Adipose tissue (tissue), 3 donors: ENCODE results near the gene HABP4. TPM values are rescaled to one million over a fixed set of nuclear protein-coding genes. Genes with fewer than 3 reads are reported as not detected.
A peak's percentile ranks its signal among the peaks of the same experiment; 100 is the strongest.

Source experiments
- H3K27ac ChIP-seq: one replicate; pipeline ENCODE4 v1.5.1; 2013; ENCODE audit warnings: low read depth, low read length
- WGBS, 3 donors: extraction: QIAGEN DNeasy Blood & Tissue Kit; methylation state at CpG; one replicate each; pipeline ENCODE4 v1.1.7; 2013; 5-methylcytosine and 5-hydroxymethylcytosine counted together
- polyA plus RNA-seq, 3 donors: library from polyadenylated mRNA; stranded (reverse); fragments of 200-250 nt; gene quantifications; one replicate each; pipeline ENCODE4 v1.2.3, GENCODE V29; 2013
- donor health status: healthy with polysubstance abuse.
- donor health status: Bipolar disorder and iron deficiency.
- donor health status: healthy.

Gene HABP4
- polyA plus RNA-seq, result 10 to 100 TPM in 2 of 3 donors, 1 to 10 TPM in 1; 3.1 to 17.9 (median 10.9) TPM

- 1% methylated on average over 75 to 108 of the region's 108 CpGs for WGBS, 3 donors
- H3K27ac ChIP-seq, result no peak within 1 kb of the TSS
Measured at GRCh38 chr9:96449845-96450612, at the start of gene HABP4. TSS of gene HABP4 (plus strand) at chr9:96450169. CDS start at chr9:96450280, 111 bp downstream.

GRCh38 chr9:96408409-96409280 is 41.3 kb upstream of the HABP4 start:
- 77 to 81% (median 79%) methylated on average over 9 of the region's 9 CpGs for WGBS, 3 donors
- no peak overlapping the region for H3K27ac ChIP-seq

GRCh38 chr9:96411129-96411838 is 38.7 kb upstream of the HABP4 start:
- H3K27ac ChIP-seq, result no peak overlapping the region
- 94 to 97% (median 96%) methylated on average over 5 of the region's 5 CpGs for WGBS, 3 donors

- 86 to 88% (median 87%) methylated on average over 8 of the region's 8 CpGs for WGBS, 3 donors
- no peak overlapping the region for H3K27ac ChIP-seq
Measured at GRCh38 chr9:96412174-96412913, 37.6 kb upstream of the HABP4 start.

GRCh38 chr9:96413302-96414221 is 36.4 kb upstream of the HABP4 start:
- WGBS, 3 donors, result 37 to 62% (median 41%) methylated on average over 7 of the region's 7 CpGs
- H3K27ac ChIP-seq, result no peak overlapping the region

GRCh38 chr9:96417051-96417586 is 32.9 kb upstream of the HABP4 start:
- WGBS, 3 donors, result 0 to 1% (median 0%) methylated on average over 41 to 49 of the region's 50 CpGs

GRCh38 chr9:96417661-96418082 is 32.3 kb upstream of the HABP4 start:
- WGBS, 3 donors, result 0 to 1% (median 0%) methylated on average over 27 to 62 of the region's 62 CpGs

More at GRCh38 chr9:96417051-96417586, 32.9 kb upstream of the HABP4 start:
- H3K27ac ChIP-seq, result no peak overlapping the region

GRCh38 chr9:96418083-96418919 is 31.7 kb upstream of the HABP4 start, which contains the start of gene ZNF367:
TSS of gene ZNF367 (minus strand) at chr9:96418370. CDS start at chr9:96418032, 338 bp downstream.
- WGBS, 3 donors, result 0 to 1% (median 1%) methylated on average over 82 to 100 of the region's 100 CpGs
- peak within 1 kb of the TSS; percentile 68 for H3K27ac ChIP-seq

More at GRCh38 chr9:96417661-96418082, 32.3 kb upstream of the HABP4 start:
- no peak overlapping the region for H3K27ac ChIP-seq

GRCh38 chr9:96418920-96419690 is 30.9 kb upstream of the HABP4 start:
- WGBS, 3 donors, result 0 to 1% (median 0%) methylated on average over 58 of the region's 58 CpGs
- H3K27ac ChIP-seq, result peak overlapping the region; percentile 68

- no peak overlapping the region for H3K27ac ChIP-seq
- 42 to 50% (median 50%) methylated on average over 2 of the region's 2 CpGs for WGBS, 3 donors
Measured at GRCh38 chr9:96419691-96419969, 30.3 kb upstream of the HABP4 start.

- no peak overlapping the region for H3K27ac ChIP-seq
- 44 to 56% (median 50%) methylated on average over 6 of the region's 6 CpGs for WGBS, 3 donors
Measured at GRCh38 chr9:96420468-96421219, 29.3 kb upstream of the HABP4 start.

GRCh38 chr9:96423322-96423984 is 26.5 kb upstream of the HABP4 start:
- WGBS, 3 donors, result 78 to 91% (median 90%) methylated on average over 8 of the region's 8 CpGs

GRCh38 chr9:96423985-96424336 is 26.0 kb upstream of the HABP4 start:
- whole genome bisulfite sequencing, 3 donors, result 77 to 90% (median 86%) methylated on average over 6 of the region's 6 CpGs
- H3K27ac ChIP-seq, result no peak overlapping the region

More at GRCh38 chr9:96423322-96423984, 26.5 kb upstream of the HABP4 start:
- H3K27ac ChIP-seq, result no peak overlapping the region

GRCh38 chr9:96425500-96426169 is 24.3 kb upstream of the HABP4 start:
- H3K27ac ChIP-seq, result no peak overlapping the region
- 51 to 76% (median 53%) methylated on average over 4 of the region's 4 CpGs for WGBS, 3 donors
